NCI-H510A (cell line): Measurements from ENCODE around the gene FGD2.
"Not testable (repeated sequence)": the region's sequence is repeated elsewhere in the genome, so short reads cannot be mapped to it uniquely, and the experiment has no call there.

ENCODE experiments used
- DNase-seq: peaks from one replicate; lab custom pipeline; 2025; lab: John Stamatoyannopoulos, UW

The FGD2 gene

GRCh38 chr6:37039958-37040357, 34.5 kb downstream of the FGD2 start:
- no peak for DNase-seq

GRCh38 chr6:37041521-37041920, 36.1 kb downstream of the FGD2 start:
- DNase-seq = no peak

- no peak for DNase-seq
These were observed 36.7 kb downstream of the FGD2 start for GRCh38 chr6:37042150-37042549.

- DNase-seq = not testable (repeated sequence)
These were observed 37.6 kb downstream of the FGD2 start for GRCh38 chr6:37043091-37043490.

- DNase-seq = no peak
These were observed 41.9 kb downstream of the FGD2 start for GRCh38 chr6:37047346-37047688.

GRCh38 chr6:37047689-37048402, 42.4 kb downstream of the FGD2 start:
- DNase-seq = no peak

- DNase-seq = no peak
These were observed 43.0 kb downstream of the FGD2 start for GRCh38 chr6:37048403-37048850.

- DNase-seq = no peak
These were observed 43.6 kb downstream of the FGD2 start for GRCh38 chr6:37048851-37049757.

- no peak for DNase-seq
These were observed 44.2 kb downstream of the FGD2 start for GRCh38 chr6:37049758-37050044.

GRCh38 chr6:37050045-37050853, 44.8 kb downstream of the FGD2 start:
- DNase-seq = no peak

- no peak for DNase-seq
These were observed 45.3 kb downstream of the FGD2 start for GRCh38 chr6:37050854-37051137.

- DNase-seq = peak; percentile 77
These were observed 45.9 kb downstream of the FGD2 start for GRCh38 chr6:37051138-37052026.

GRCh38 chr6:37052027-37052628, 46.7 kb downstream of the FGD2 start:
- peak; percentile 56 for DNase-seq

GRCh38 chr6:37053683-37054082, 48.2 kb downstream of the FGD2 start:
- no peak for DNase-seq

- DNase-seq = no peak
These were observed 48.7 kb downstream of the FGD2 start for GRCh38 chr6:37054171-37054570.

- no peak for DNase-seq
These were observed 49.1 kb downstream of the FGD2 start for GRCh38 chr6:37054580-37054979.

- no peak for DNase-seq
These were observed 50.6 kb downstream of the FGD2 start for GRCh38 chr6:37056112-37056403.

- DNase-seq = no peak
These were observed 51.1 kb downstream of the FGD2 start for GRCh38 chr6:37056439-37057127.

- DNase-seq = no peak
These were observed 51.6 kb downstream of the FGD2 start for GRCh38 chr6:37057128-37057471.

- DNase-seq = no peak
These were observed 52.2 kb downstream of the FGD2 start for GRCh38 chr6:37057678-37058077.

- DNase-seq = no peak
These were observed 52.7 kb downstream of the FGD2 start for GRCh38 chr6:37058084-37058586.
